WTC11 (cell line): Measurements from ENCODE around the gene SIRT2. TPM values are rescaled to one million over a fixed set of nuclear protein-coding genes. Genes with fewer than 3 reads are reported as not detected.
A peak's percentile ranks its signal among the peaks of the same experiment; 100 is the strongest.

Experiments
- ATAC-seq: fragments of 200-7000 bp; cut with Tn5 transposase; 2 replicates; pipeline ENCODE4 v1.10.0; 2021; ENCODE audit warnings: mild to moderate bottlenecking, moderate library complexity
- Bru-seq: library from RNA; stranded (reverse); fragments of 400-500 nt; gene quantifications from one replicate; lab custom pipeline; 2021; lab: Mats Ljungman, UMichigan
- CTCF ChIA-PET: fragments of 300-600 bp; sonication (Branson Sonifier 250); formaldehyde crosslinking; loops from one replicate; lab custom pipeline; 2021; ENCODE audit warnings: antibody characterized with exemption; lab: Charles Lee
- POLR2A ChIA-PET: fragments of 350-600 bp; sonication (Branson Sonifier 250); formaldehyde crosslinking; loops from one replicate; lab custom pipeline; 2021; ENCODE audit warnings: antibody characterized with exemption; lab: Charles Lee
- DNase-seq: peaks from one replicate; pipeline ENCODE4 v3.0.0; 2021; ENCODE audit warnings: low spot score
- H3K27ac Mint-ChIP-seq: 2 replicates; pipeline ENCODE4 v1.8.0; 2021; ENCODE audit warnings: mixed read lengths
- H3K27me3 Mint-ChIP-seq: 2 replicates; pipeline ENCODE4 v1.8.0; 2021; ENCODE audit warnings: low read depth, mild to moderate bottlenecking, moderate library complexity, mixed read lengths
- H3K36me3 Mint-ChIP-seq: 2 replicates; pipeline ENCODE4 v1.8.0; 2021; ENCODE audit warnings: mixed read lengths
- H3K4me1 Mint-ChIP-seq: 2 replicates; pipeline ENCODE4 v1.8.0; 2022; ENCODE audit warnings: mixed read lengths
- H3K4me3 Mint-ChIP-seq: 2 replicates; pipeline ENCODE4 v1.8.0; 2021; ENCODE audit warnings: mild to moderate bottlenecking, moderate library complexity, mixed read lengths
- H3K9me3 Mint-ChIP-seq: 2 replicates; pipeline ENCODE4 v1.8.0; 2021; ENCODE audit warnings: mixed read lengths
- AFF4 ChIP-seq: sonication (generic); formaldehyde crosslinking; IDR thresholded peaks from 2 replicates; pipeline ENCODE4 v1.8.1; 2023; ENCODE audit warnings: mild to moderate bottlenecking, missing genetic modification reagents, borderline replicate concordance
- ATF1 ChIP-seq: sonication (generic); formaldehyde crosslinking; IDR thresholded peaks from 2 replicates; pipeline ENCODE4 v1.8.1; 2023; ENCODE audit warnings: mild to moderate bottlenecking, moderate library complexity, missing genetic modification reagents
- ATF2 ChIP-seq: sonication (generic); formaldehyde crosslinking; IDR thresholded peaks from 2 replicates; pipeline ENCODE4 v1.8.1; 2022; ENCODE audit warnings: low read depth, missing genetic modification reagents, borderline replicate concordance
- ATF3 ChIP-seq: sonication (generic); formaldehyde crosslinking; conservative IDR thresholded peaks from 2 replicates; pipeline ENCODE4 v1.8.1; 2022; ENCODE audit warnings: mild to moderate bottlenecking, missing genetic modification reagents
- CDX4 ChIP-seq: fragments of 250-450 bp; sonication (Bioruptor Pico); IDR thresholded peaks from 2 replicates; pipeline ENCODE4 v1.9.0; 2021; ENCODE audit warnings: moderate library complexity, mild to moderate bottlenecking, inconsistent platforms, borderline replicate concordance
- ETV6 ChIP-seq: sonication (generic); formaldehyde crosslinking; IDR thresholded peaks from 2 replicates; pipeline ENCODE4 v1.8.1; 2022; ENCODE audit warnings: mild to moderate bottlenecking, missing genetic modification reagents
- HMGA2 ChIP-seq: fragments of 250-450 bp; sonication (Bioruptor Pico); IDR thresholded peaks from 2 replicates; pipeline ENCODE4 v1.4.0; 2021; ENCODE audit warnings: mild to moderate bottlenecking, moderate library complexity
- KAT7 ChIP-seq: sonication (generic); formaldehyde crosslinking; IDR thresholded peaks from 2 replicates; pipeline ENCODE4 v1.8.1; 2023; ENCODE audit warnings: missing genetic modification reagents, mild to moderate bottlenecking, borderline replicate concordance
- OVOL2 ChIP-seq: fragments of 250-450 bp; sonication (Bioruptor Pico); IDR thresholded peaks from 2 replicates; pipeline ENCODE4 v1.9.0; 2021; ENCODE audit warnings: mild to moderate bottlenecking, borderline replicate concordance
- PRDM15 ChIP-seq: sonication (generic); formaldehyde crosslinking; IDR thresholded peaks from 2 replicates; pipeline ENCODE4 v1.8.0; 2022; ENCODE audit warnings: missing genetic modification reagents
- RORB ChIP-seq: fragments of 250-450 bp; sonication (Bioruptor Pico); IDR thresholded peaks from 2 replicates; pipeline ENCODE4 v1.9.0; 2021; ENCODE audit warnings: mild to moderate bottlenecking
- STAT6 ChIP-seq: sonication (generic); formaldehyde crosslinking; conservative IDR thresholded peaks from 2 replicates; pipeline ENCODE4 v1.8.1; 2023; ENCODE audit warnings: mild to moderate bottlenecking, low read depth, missing genetic modification reagents, moderate library complexity
- USF1 ChIP-seq: sonication (generic); formaldehyde crosslinking; IDR thresholded peaks from 2 replicates; pipeline ENCODE4 v1.8.0; 2022; ENCODE audit warnings: mild to moderate bottlenecking, missing genetic modification reagents
- ZBTB21 ChIP-seq: sonication (generic); formaldehyde crosslinking; IDR thresholded peaks from 2 replicates; pipeline ENCODE4 v1.8.1; 2023; ENCODE audit warnings: mild to moderate bottlenecking, missing genetic modification reagents, borderline replicate concordance
- ZNF138 ChIP-seq: sonication (generic); formaldehyde crosslinking; conservative IDR thresholded peaks from 2 replicates; pipeline ENCODE4 v1.8.1; 2022; ENCODE audit warnings: mild to moderate bottlenecking, moderate library complexity, missing genetic modification reagents
- ZNF232 ChIP-seq: sonication (generic); formaldehyde crosslinking; IDR thresholded peaks from 2 replicates; pipeline ENCODE4 v1.8.0; 2022; ENCODE audit warnings: mild to moderate bottlenecking, missing genetic modification reagents
- ZNF281 ChIP-seq: sonication (generic); formaldehyde crosslinking; IDR thresholded peaks from 2 replicates; pipeline ENCODE4 v1.8.0; 2023; ENCODE audit warnings: mild to moderate bottlenecking, missing genetic modification reagents
- long read RNA-seq, 3 experiments: library from RNA in 1 of 3; library from capped mRNA in 1 of 3; library from polyadenylated mRNA in 1 of 3; unstranded in 2 of 3; stranded (forward) in 1 of 3; transcript quantifications; one replicate each; pipeline ENCODE4 v2.0.0, GENCODE V29; 2021
- total RNA-seq: library from RNA; stranded (reverse); gene quantifications from 3 replicates; pipeline ENCODE4 v1.2.3, GENCODE V29; 2021

SIRT2 gene
- total RNA-seq (9.5 to 10.7 TPM (median 10.2 TPM) in 3 replicates), Bru-seq, nascent RNA (percentile 31 among the genes with signal in this experiment)
- long read RNA-seq, experiment 1, transcript SIRT2-204 (15 exons, 2,062 nt), result major isoform, 17 of 22 reads
- long read RNA-seq, experiment 1, partial matches to known transcripts, result 1 of 22 reads
- long read RNA-seq, experiment 1, other reads (novel, unspliced or antisense), result 4 of 22 reads
- long read RNA-seq, experiment 2, transcript SIRT2-204 (15 exons, 2,062 nt), result major isoform, 7 of 19 reads
- long read RNA-seq, experiment 2, partial matches to known transcripts, result 7 of 19 reads
- long read RNA-seq, experiment 2, other reads (novel, unspliced or antisense), result 3 of 19 reads
- long read RNA-seq, experiment 3, partial matches to known transcripts, result 0 of 6 reads
- long read RNA-seq, experiment 3, other reads (novel, unspliced or antisense), result 2 of 6 reads

GRCh38 chr19:38899447-38900201, at the start of gene SIRT2, which contains the start of gene NFKBIB:
TSS of gene SIRT2 (minus strand) at chr19:38899618. CDS start at chr19:38899521, 97 bp downstream.
TSS of gene NFKBIB (plus strand) at chr19:38899969. CDS start at chr19:38900033, 64 bp downstream.
- H3K36me3 Mint-ChIP-seq, result no peaks in the 10 kb centered on the region; the same call in 1 of the 2 replicates
- peak within 1 kb of the TSS; percentile 94 for H3K27ac Mint-ChIP-seq
- ChIA-PET CTCF (interaction anchor here (0.5 to 3.0 kb wide), 17 partner anchors 10 to 497 kb away, joined by 3 to 32 read pairs (median 3); partner anchors contain the start of genes CCER2, FAM98C, MRPS12 and RINL), POLR2A (interaction anchor here (1.0 to 1.4 kb wide), 6 partner anchors 9 to 51 kb away, joined by 3 to 11 read pairs (median 4); partner anchors contain the start of gene CCER2)
- H3K27me3 Mint-ChIP-seq, result peaks cover 24% of the 10 kb centered on the region
- H3K4me1 Mint-ChIP-seq, result peaks cover 12% of the 10 kb centered on the region
- H3K9me3 Mint-ChIP-seq, result peaks cover 4% of the 10 kb centered on the region; the same call in 1 of the 2 replicates
- H3K4me3 Mint-ChIP-seq, result peak within 1 kb of the TSS; percentile 87
- DNase-seq (peak; percentile 99), ATAC-seq (peak; percentile 97)
- TF ChIP-seq AFF4 (no peak), RORB (CRISPR knock-in tag) (no peak), STAT6 (CRISPR knock-in tag) (no peak), ATF1 (CRISPR knock-in tag) (no peak), USF1 (CRISPR knock-in tag) (peak; percentile 85; the same call in 1 of the 2 replicates), ZBTB21 (CRISPR knock-in tag) (no peak), OVOL2 (CRISPR knock-in tag) (no peak), PRDM15 (CRISPR knock-in tag) (peak; percentile 39; the same call in 1 of the 2 replicates), ZNF138 (CRISPR knock-in tag) (no peak), KAT7 (CRISPR knock-in tag) (no peak), ATF2 (CRISPR knock-in tag) (no peak), HMGA2 (CRISPR knock-in tag) (no peak), ATF3 (CRISPR knock-in tag) (no peak), ETV6 (CRISPR knock-in tag) (peak; percentile 50; the same call in 1 of the 2 replicates), ZNF232 (CRISPR knock-in tag) (no peak), CDX4 (CRISPR knock-in tag) (no peak), ZNF281 (CRISPR knock-in tag) (no peak)
